ENCODE data around the gene TFDP1.
"Not testable (repeated sequence)": the region's sequence is repeated elsewhere in the genome, so short reads cannot be mapped to it uniquely, and the experiment has no call there.

Gene TFDP1

GRCh38 chr13:113621046-113621445 is 36.5 kb downstream of the TFDP1 start:
- no peak for DNase-seq

DNA sequence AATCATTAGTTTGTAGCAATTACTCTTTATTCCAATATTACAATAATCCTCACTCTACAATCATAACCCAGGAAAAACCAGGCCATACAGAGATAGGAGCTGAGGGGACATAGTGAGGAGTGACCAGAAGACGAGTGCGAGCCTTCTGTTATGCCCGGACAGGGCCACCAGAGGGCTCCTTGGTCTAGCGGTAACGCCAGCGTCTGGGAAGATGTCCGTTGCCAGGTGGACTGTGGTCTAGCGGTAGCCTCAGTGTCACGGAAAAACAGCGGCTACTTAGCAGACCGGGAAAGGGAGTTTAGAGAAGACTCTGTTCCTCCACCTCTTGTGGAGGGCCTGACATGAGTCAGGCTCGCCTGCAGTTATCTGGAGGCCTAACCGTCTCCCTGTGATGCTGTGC is 36.9 kb downstream of the TFDP1 start:
- DNase-seq, result not testable (repeated sequence)

GRCh38 chr13:113621986-113622550 is 37.5 kb downstream of the TFDP1 start:
- not testable (repeated sequence) for DNase-seq

- DNase-seq, result no peak
Measured at GRCh38 chr13:113622791-113623490, 38.4 kb downstream of the TFDP1 start.

- DNase-seq, result no peak
Measured at GRCh38 chr13:113623491-113624234, 39.1 kb downstream of the TFDP1 start.

GRCh38 chr13:113624235-113624587 is 39.7 kb downstream of the TFDP1 start:
- DNase-seq, result no peak

DNA sequence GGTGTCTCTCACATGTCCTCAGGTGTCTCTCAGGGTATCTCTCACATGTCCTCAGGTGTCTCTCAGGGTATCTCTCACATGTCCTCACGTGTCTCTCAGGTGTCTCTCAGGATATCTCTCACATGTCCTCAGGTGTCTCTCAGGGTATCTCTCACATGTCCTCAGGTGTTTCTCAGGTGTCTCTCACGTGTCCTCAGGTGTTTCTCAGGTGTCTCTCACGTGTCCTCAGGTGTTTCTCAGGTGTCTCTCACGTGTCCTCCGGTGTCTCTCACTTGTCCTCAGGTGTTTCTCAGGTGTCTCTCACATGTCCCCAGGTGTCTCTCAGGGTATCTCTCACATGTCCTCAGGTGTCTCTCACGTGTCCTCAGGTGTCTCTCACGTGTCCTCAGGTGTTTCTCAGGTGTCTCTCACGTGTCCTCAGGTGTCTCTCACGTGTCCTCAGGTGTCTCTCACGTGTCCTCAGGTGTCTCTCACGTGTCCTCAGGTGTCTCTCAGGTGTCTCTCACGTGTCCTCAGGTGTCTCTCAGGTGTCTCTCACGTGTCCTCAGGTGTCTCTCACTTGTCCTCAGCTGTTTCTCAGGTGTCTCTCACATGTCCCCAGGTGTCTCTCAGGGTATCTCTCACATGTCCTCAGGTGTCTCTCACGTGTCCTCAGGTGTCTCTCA is 40.2 kb downstream of the TFDP1 start:
- DNase-seq, result not testable (repeated sequence)

DNA sequence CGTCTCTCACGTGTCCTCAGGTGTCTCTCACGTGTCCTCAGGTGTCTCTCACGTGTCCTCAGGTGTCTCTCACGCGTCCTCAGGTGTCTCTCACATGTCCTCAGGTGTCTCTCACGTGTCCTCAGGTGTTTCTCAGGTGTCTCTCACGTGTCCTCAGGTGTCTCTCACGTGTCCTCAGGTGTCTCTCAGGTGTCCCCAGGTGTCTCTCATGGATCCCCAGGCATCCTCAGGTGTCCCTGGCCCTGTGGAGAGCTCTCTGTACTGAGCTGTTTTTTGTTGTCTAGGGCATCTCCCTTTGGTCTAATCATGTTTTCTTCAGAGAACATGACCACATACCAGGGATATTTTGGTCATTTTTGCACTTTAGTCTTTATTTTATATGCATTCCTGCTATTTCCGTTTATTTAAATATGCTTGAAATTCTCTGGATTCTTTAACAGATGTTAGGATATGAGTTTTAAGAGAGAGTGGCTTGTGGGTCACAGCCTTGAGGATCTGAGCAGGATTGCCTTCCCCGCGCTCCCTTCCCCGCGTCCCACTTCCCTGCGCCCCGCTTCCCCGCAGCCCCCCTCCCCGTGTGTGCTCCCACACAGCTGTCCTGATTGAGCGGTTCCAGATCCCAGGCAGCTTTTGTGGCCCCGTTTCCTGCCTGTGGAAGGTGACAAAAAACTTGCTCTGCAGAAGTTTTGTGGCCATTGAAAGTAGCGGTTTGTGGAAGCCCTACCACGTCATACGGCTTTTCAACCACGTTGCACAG is 41.6 kb downstream of the TFDP1 start:
- DNase-seq, result no peak

GRCh38 chr13:113627136-113627535 is 42.6 kb downstream of the TFDP1 start:
- no peak for DNase-seq

DNA sequence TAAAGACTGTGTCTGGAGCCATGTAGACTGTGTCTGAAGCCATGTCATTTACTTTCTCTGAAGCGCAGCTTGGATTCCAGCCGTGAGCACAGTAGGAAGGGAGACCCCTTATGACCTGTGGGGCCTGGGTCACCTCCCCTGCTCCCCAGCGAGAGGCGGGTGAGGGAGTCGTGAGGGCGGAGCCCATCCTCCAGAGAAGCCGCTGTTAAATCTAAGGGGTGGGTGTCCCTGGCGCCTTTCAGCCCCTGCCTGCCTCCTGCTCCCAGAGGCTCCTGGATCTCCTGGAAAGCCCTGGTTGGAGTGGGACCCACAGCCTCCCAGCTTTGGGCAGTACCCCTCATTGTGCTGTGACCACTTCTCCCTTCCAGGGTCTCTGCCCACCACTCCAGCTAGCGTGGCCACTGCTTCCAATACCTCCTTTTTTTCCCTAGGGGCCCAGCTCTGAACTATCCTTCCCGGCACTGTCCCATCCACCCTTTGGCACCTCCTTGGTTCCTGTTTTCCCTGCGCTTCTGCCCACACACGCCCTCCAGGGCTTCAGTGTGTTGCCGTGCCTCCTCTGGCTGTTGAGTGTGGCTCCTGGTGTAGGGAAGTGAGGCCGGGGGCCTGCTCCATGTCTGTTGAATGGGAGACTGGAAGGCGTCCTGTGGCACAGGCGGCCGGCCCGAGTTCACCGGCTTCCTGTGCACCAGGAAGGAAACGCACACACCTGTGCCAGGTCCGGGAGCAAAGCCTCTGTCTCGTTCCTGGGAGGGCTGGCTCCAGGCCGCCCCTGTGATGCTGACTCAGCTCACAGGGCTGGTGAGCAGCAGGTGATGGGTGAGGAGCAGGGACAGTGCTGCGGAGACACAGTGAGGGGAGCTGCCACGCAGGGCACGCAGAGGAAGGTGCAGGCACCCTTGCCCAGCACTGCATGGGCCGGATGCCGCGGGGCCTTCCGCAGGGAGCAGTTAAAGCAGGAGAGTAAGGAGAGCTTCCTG is 44.0 kb downstream of the TFDP1 start:
- DNase-seq, result no peak

- DNase-seq, result no peak
Measured at GRCh38 chr13:113629866-113630265, 45.3 kb downstream of the TFDP1 start.

DNA sequence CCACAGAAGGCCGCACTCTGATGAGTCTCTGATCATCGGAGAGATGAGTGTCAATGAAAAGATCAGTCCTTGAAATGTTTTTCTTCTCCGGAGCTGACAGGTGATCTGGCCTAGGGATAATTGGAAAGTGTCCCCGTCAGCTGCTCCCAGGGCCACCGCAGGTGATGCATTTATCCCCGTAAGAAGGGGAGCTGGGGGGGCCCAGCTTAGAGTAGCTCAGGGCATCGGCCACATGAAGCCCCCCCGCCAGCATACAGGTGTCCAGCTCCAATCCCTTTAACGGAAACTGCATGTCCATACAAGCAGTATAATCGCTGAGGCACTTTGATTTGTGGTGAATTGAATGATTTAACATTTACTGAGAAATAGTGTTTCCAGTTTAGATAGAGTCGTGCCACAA is 45.7 kb downstream of the TFDP1 start:
- no peak for DNase-seq

- DNase-seq, result no peak
Measured at GRCh38 chr13:113630804-113631203, 46.3 kb downstream of the TFDP1 start.

GRCh38 chr13:113631341-113632095 is 47.0 kb downstream of the TFDP1 start:
- no peak for DNase-seq

DNA sequence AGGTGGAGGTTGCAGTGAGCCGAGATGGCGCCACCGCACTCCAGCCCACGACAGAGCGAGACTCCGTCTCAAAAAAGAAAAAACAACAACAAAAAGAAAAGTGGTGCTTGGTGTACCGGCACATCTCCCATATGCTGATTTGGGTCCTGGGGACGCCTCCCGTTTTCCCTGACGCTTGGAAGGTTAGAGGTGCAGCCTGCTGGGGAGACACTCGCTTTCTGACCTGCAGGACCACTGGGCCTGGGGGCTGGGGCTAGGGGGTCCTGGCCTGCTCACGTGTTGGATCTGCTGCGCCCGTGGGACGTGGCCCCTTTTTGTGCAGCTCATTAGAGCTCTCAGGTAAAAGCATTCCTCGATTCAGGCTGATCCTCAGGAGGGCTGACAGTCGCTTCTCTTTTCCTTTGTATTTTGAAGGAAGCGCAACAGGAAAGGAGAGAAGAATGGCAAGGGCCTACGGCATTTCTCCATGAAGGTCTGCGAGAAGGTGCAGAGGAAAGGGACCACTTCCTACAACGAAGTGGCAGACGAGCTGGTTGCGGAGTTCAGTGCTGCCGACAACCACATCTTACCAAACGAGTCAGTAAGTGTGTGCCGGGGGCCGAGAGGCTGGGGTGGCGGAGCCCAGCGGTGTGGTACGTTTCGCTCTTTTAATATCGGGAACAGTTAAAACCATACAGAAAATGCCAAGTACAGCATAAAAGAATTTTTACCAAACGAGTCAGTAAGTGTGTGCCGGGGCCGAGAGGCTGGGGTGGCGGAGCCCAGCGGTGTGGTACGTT is 48.3 kb downstream of the TFDP1 start:
- no peak for DNase-seq

- DNase-seq, result no peak
Measured at GRCh38 chr13:113633485-113633873, 48.9 kb downstream of the TFDP1 start.

DNA sequence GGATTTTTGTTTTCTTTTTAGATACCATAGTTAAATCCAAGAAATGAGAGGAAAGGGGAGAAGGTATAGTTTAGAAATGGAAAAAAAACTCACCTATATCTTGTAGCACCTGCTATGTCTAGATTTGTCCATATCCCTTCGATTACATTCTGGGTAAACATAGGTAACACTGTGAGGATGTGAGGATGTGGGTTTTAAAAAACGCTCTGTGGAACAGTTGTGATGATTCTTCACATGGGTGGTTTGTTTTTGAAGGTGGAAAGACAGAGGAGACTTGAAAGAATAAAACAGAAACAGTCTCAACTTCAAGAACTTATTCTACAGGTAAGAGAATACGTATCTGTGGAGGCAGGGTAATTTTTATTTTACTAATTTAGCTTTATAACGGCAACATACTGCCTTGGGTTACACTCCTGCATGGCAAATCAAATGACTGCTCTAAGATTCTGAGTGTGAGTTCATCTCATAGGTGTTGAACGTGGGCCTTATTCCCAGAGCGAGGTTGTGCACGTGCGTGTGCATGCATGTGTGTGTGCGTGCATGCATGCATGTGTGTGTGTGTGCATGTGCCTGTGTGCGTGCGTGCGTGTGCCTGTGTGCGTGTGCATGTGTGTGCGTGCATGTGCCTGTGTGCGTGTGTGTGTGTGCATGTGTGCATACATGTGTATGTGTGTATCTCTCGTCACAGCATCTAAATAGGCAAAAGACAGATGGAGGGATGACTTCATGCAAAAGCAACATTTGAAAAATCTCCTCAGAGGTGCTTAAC is 49.9 kb downstream of the TFDP1 start:
- DNase-seq, result no peak

GRCh38 chr13:113635048-113635420 is 50.5 kb downstream of the TFDP1 start:
- no peak for DNase-seq

GRCh38 chr13:113635709-113636108 is 51.2 kb downstream of the TFDP1 start:
- DNase-seq, result no peak
